Endothelial cell of umbilical vein (primary cell): ENCODE data around the gene ANAPC7. TPM values are rescaled to one million over a fixed set of nuclear protein-coding genes. Genes with fewer than 3 reads are reported as not detected.

Experiments
- BruUV-seq: library from RNA; stranded (reverse); fragments of 400-500 nt; replicated peaks from 2 replicates; lab custom pipeline; 2021; lab: Mats Ljungman, UMichigan
- CTCF ChIA-PET: fragments of 300-600, 350-600 bp; sonication (Branson Sonifier 250); formaldehyde crosslinking; loops from one replicate; lab custom pipeline; 2021; ENCODE audit warnings: antibody characterized with exemption, inconsistent platforms; lab: Charles Lee
- POLR2A ChIA-PET: fragments of 300-600, 350-600 bp; sonication (Branson Sonifier 250); formaldehyde crosslinking; loops from one replicate; lab custom pipeline; 2021; ENCODE audit warnings: antibody characterized with exemption, inconsistent platforms; lab: Charles Lee
- DNase-seq: peaks from one replicate; pipeline ENCODE4 v3.0.0-alpha.2; 2011; ENCODE audit warnings: low read depth, low spot score
- FAIRE-seq: peaks from 2 replicates; lab custom pipeline; 2011; peaks lifted over from hg19 to GRCh38; lab: Jason Lieb, UNC
- H2AFZ ChIP-seq: 2 replicates; pipeline ENCODE4 v1.6.0; 2012; ENCODE audit warnings: low read depth, low read length, control low read depth, inconsistent platforms
- H3K27ac ChIP-seq: 2 replicates; pipeline ENCODE4 v1.5.1; 2011; ENCODE audit warnings: low read depth, mild to moderate bottlenecking, control low read depth, low read length, moderate library complexity; ENCODE audit not compliant: insufficient read depth
- H3K27me3 ChIP-seq, 2 experiments: 2 replicates each; pipeline versions ENCODE4 v1.6.0 to v1.6.1; 2011; ENCODE audit warnings: low read length in 2 of 2, mixed read lengths in 1 of 2; ENCODE audit not compliant: control insufficient read depth in 2 of 2, insufficient read depth in 2 of 2
- H3K36me3 ChIP-seq, 2 experiments: 2 replicates in 1 of 2; 3 replicates in 1 of 2; pipeline ENCODE4 v1.5.1; 2011; ENCODE audit warnings: low read length in 2 of 2, mild to moderate bottlenecking in 1 of 2, moderate library complexity in 1 of 2; ENCODE audit not compliant: control insufficient read depth in 2 of 2, insufficient read depth in 2 of 2; ENCODE audit errors: extremely low read depth in 1 of 2
- H3K4me1 ChIP-seq: 3 replicates; pipeline ENCODE4 v1.5.1; 2011; ENCODE audit warnings: mild to moderate bottlenecking, low read length; ENCODE audit not compliant: control insufficient read depth, insufficient read depth; ENCODE audit errors: extremely low read depth
- H3K4me2 ChIP-seq: 2 replicates; pipeline ENCODE4 v1.6.1; 2011; ENCODE audit warnings: low read length, control low read depth, mixed read lengths; ENCODE audit not compliant: insufficient read depth
- H3K4me3 ChIP-seq, 3 experiments: fragments of 200-600 bp in 1 of 3; sonication (generic), shearing (Covaris generic) in 1 of 3; replicated peaks in 1 of 3; 2 replicates each; pipeline ENCODE4 v1.5.1; 2011 to 2016; ENCODE audit warnings: control low read depth in 3 of 3, low read length in 3 of 3, mild to moderate bottlenecking in 2 of 3, inconsistent platforms in 1 of 3, low read depth in 1 of 3, moderate library complexity in 1 of 3; ENCODE audit not compliant: insufficient read depth in 1 of 3
- H3K79me2 ChIP-seq: 2 replicates; pipeline ENCODE4 v1.6.0; 2012; ENCODE audit warnings: low read length, inconsistent platforms; ENCODE audit not compliant: control insufficient read depth, insufficient read depth
- H3K9ac ChIP-seq: replicated peaks from 2 replicates; pipeline ENCODE3; 2011; ENCODE audit warnings: low read length, control low read depth; ENCODE audit not compliant: insufficient read depth; ENCODE audit errors: extremely low read depth
- H3K9me1 ChIP-seq: replicated peaks from 3 replicates; pipeline ENCODE4 v1.6.0; 2011; ENCODE audit warnings: mild to moderate bottlenecking, low read length; ENCODE audit not compliant: control insufficient read depth, insufficient read depth; ENCODE audit errors: extremely low read depth
- H3K9me3 ChIP-seq: replicated peaks from 2 replicates; pipeline ENCODE4 v1.5.1; 2012; ENCODE audit warnings: low read length, inconsistent platforms; ENCODE audit not compliant: control insufficient read depth, insufficient read depth
- H4K20me1 ChIP-seq: replicated peaks from 2 replicates; pipeline ENCODE3; 2011; ENCODE audit warnings: mild to moderate bottlenecking, low read length; ENCODE audit not compliant: control insufficient read depth, insufficient read depth; ENCODE audit errors: extremely low read depth
- EZH2 ChIP-seq: IDR thresholded peaks from 2 replicates; pipeline ENCODE4 v1.6.1; 2012; ENCODE audit warnings: borderline replicate concordance, low read depth, mild to moderate bottlenecking, moderate library complexity, low read length, inconsistent platforms; ENCODE audit not compliant: severe bottlenecking
- FOS ChIP-seq: IDR thresholded peaks from 2 replicates; pipeline ENCODE4 v1.6.1; 2011; ENCODE audit warnings: mild to moderate bottlenecking, low read length, moderate library complexity, borderline replicate concordance; ENCODE audit not compliant: insufficient read depth
- GATA2 ChIP-seq: IDR thresholded peaks from 2 replicates; pipeline ENCODE4 v1.7.0; 2011; ENCODE audit warnings: low read depth, mild to moderate bottlenecking, moderate library complexity, mixed read lengths, low read length; ENCODE audit not compliant: insufficient read length, insufficient read depth
- JUN ChIP-seq: IDR thresholded peaks from 2 replicates; pipeline ENCODE4 v1.6.1; 2011; ENCODE audit warnings: borderline replicate concordance, low read depth; ENCODE audit not compliant: insufficient read length, insufficient read depth
- MYC ChIP-seq: IDR thresholded peaks from one replicate; pipeline ENCODE4 v1.6.1; 2011; ENCODE audit warnings: mild to moderate bottlenecking, low read depth, low read length
- POLR2A ChIP-seq: IDR thresholded peaks from 2 replicates; pipeline ENCODE4 v1.6.1; 2012; ENCODE audit warnings: low read depth, mild to moderate bottlenecking, control low read depth, low read length
- POLR2AphosphoS5 ChIP-seq: IDR thresholded peaks from 2 replicates; pipeline ENCODE4 v1.6.1; 2012; ENCODE audit warnings: low read depth, mild to moderate bottlenecking, control low read depth, low read length, moderate library complexity; ENCODE audit not compliant: insufficient read depth
- dilution Hi-C: fragments of 300-500 bp; cut with MboI; formaldehyde crosslinking; loops from one replicate; pipeline ENCODE4 v1.15.0; 2019; ENCODE audit warnings: low sequenced_read_pairs; ENCODE audit not compliant: extremely low pct_ligation_motif_present
- intact Hi-C: fragments of 100-400 bp; cut with micrococcal nuclease; formaldehyde crosslinking; loops from one replicate; pipeline ENCODE4 v1.10.0; 2022
- polyA plus RNA-seq, 4 experiments: library from polyadenylated mRNA; depleted of rRNA in 3 of 4; stranded (reverse) in 3 of 4; unstranded in 1 of 4; fragments of >200 nt; gene quantifications; 2 replicates each; pipeline versions ENCODE4 v1.2.1 to v1.2.3, GENCODE V29; 2011 to 2012; ENCODE audit warnings: missing spikeins in 1 of 4
- total RNA-seq: library from RNA; stranded (reverse); gene quantifications from 2 replicates; pipeline ENCODE4 v1.2.3, GENCODE V29; 2021
- TF ChIP-seq, protein P1 (sequence below), 2 donors: IDR thresholded peaks; 1 replicate in 1 of 2; 2 replicates in 1 of 2; pipeline ENCODE4 v1.5.1; 2011; ENCODE audit warnings: low read length in 2 of 2, mild to moderate bottlenecking in 2 of 2, moderate library complexity in 2 of 2, control low read depth in 1 of 2, inconsistent platforms in 1 of 2, low read depth in 1 of 2; ENCODE audit not compliant: insufficient read depth in 1 of 2; ENCODE audit errors: extremely low read depth in 1 of 2
- TF ChIP-seq, protein P2 (sequence below): IDR thresholded peaks from 2 replicates; pipeline ENCODE4 v1.6.1; 2011; ENCODE audit not compliant: insufficient read depth, insufficient read length

Gene ANAPC7
- total and polyA plus RNA-seq, 2 donors (not counting 3 experiments of a cell fraction or from before 2014, with no cell fraction given) = 54.2 to 89.0 TPM

DNA sequence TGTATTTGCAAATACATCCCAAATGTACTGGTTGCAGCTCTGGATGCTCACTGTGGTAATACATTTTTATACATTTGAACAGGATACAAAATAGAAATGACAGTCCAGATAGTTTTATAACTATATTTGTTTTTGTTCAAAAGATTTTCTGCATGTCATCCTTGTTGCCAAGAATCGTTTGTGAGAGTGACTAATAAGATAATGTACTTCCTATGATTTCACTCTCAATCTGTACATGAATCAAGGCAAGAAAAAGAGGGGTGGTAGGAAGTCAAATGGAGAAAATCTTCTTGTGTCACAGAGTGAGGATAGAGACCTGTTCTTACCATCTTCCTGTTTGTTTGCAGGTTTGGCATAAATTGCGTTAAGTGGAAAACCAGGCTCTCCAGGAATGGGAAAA is 32.7 kb upstream of the ANAPC7 start:
- Histone ChIP-seq H3K9me1 (no peaks in the 10 kb centered on the region), H3K9ac (no peak overlapping the region)

DNA sequence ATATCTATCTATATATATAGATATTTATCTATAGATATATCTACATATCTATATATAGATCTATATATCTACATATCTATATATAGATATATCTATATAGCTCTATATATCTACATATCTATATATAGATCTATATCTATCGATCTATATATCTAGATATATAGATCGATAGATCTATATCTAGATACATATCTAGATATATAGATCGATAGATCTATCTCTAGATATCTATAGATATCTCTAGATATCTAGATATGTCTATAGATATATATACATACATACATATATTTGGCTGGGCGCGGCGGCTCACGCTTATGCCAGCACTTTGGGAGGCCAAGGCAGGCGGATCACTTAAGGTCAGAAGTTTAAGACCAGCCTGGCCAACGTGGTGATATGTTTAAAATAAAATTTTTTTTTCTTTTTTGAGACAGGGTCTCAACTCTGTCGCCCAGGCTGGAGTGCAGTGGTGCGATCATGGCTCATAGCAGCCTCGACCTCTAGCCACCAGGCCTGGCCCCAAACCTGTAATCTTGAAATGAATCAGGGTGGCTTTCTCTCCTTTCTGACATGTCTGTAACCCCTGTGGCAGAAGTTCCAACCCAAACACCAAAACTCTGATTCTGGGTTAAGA is 28.6 kb upstream of the ANAPC7 start:
- Histone ChIP-seq H3K27me3 (no peaks in the 10 kb centered on the region), H3K79me2 (no peaks in the 10 kb centered on the region), H3K4me2 (no peak overlapping the region), H3K9me1 (no peaks in the 10 kb centered on the region), H3K4me1 (peaks cover 12% of the 10 kb centered on the region), H4K20me1 (no peaks in the 10 kb centered on the region), H3K9ac (no peak overlapping the region), H2AFZ (no peak overlapping the region), H3K27ac (no peak overlapping the region), H3K36me3 (peaks cover 3 to 4% of the 10 kb centered on the region in 2 experiments), H3K9me3 (no peaks in the 10 kb centered on the region), H3K4me3 (no peak overlapping the region)
- TF ChIP-seq, protein P1, sequence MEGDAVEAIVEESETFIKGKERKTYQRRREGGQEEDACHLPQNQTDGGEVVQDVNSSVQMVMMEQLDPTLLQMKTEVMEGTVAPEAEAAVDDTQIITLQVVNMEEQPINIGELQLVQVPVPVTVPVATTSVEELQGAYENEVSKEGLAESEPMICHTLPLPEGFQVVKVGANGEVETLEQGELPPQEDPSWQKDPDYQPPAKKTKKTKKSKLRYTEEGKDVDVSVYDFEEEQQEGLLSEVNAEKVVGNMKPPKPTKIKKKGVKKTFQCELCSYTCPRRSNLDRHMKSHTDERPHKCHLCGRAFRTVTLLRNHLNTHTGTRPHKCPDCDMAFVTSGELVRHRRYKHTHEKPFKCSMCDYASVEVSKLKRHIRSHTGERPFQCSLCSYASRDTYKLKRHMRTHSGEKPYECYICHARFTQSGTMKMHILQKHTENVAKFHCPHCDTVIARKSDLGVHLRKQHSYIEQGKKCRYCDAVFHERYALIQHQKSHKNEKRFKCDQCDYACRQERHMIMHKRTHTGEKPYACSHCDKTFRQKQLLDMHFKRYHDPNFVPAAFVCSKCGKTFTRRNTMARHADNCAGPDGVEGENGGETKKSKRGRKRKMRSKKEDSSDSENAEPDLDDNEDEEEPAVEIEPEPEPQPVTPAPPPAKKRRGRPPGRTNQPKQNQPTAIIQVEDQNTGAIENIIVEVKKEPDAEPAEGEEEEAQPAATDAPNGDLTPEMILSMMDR (IDR thresholded peaks at IDR 0.05; ENCODE audit: extremely low read depth in 1 of 2, insufficient read depth in 1 of 2, low read depth in 1 of 2, low read length in 2 of 2) = no peak
- TF ChIP-seq FOS = no peak
- TF ChIP-seq JUN = no peak
- TF ChIP-seq POLR2A = no peak
- TF ChIP-seq GATA2 = no peak
- TF ChIP-seq MYC = no peak
- no peak for TF ChIP-seq POLR2AphosphoS5
- TF ChIP-seq, protein P2, sequence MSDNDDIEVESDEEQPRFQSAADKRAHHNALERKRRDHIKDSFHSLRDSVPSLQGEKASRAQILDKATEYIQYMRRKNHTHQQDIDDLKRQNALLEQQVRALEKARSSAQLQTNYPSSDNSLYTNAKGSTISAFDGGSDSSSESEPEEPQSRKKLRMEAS = no peak
- TF ChIP-seq EZH2 = no peak
- no TSS peak for BruUV-seq
- no peak for DNase-seq
- intact Hi-C loops (loop anchor here (1.0 kb wide), 5 partner anchors 29 to 332 kb away; partner anchors contain the start of genes ANAPC7 and ATP2A2), dilution Hi-C loops (no loop called here)
- FAIRE-seq = no peak
- ChIA-PET CTCF (interaction anchor here (0.5 to 1.9 kb wide), 83 partner anchors 9 to 1196 kb away, joined by 3 to 78 read pairs (median 5); partner anchors contain the start of genes ANAPC7, ANKRD13A, ARPC3 and ATP2A2), POLR2A (interaction anchor here (0.7 to 1.3 kb wide), 3 partner anchors 17 to 266 kb away, joined by 3 to 7 read pairs (median 4); no protein-coding TSS in a partner anchor)

More for the DNA sequence above, 32.7 kb upstream of the ANAPC7 start:
- Histone ChIP-seq H3K27me3 (no peaks in the 10 kb centered on the region), H2AFZ (no peak overlapping the region), H3K4me1 (peaks cover 14% of the 10 kb centered on the region), H3K27ac (peak overlapping the region; percentile 53), H3K36me3 (peaks cover 7 to 16% of the 10 kb centered on the region in 2 experiments), H3K9me3 (no peaks in the 10 kb centered on the region), H3K4me2 (peak overlapping the region; percentile 8), H3K4me3 (no peak overlapping the region), H4K20me1 (no peaks in the 10 kb centered on the region), H3K79me2 (peaks cover 2% of the 10 kb centered on the region)
- DNase-seq = peak; percentile 30
- intact Hi-C loops (no loop called here), dilution Hi-C loops (no loop called here)
- ChIA-PET POLR2A (no interaction called here), CTCF (no interaction called here)
- TF ChIP-seq, protein P2 = no peak
- TF ChIP-seq JUN = peak; percentile 7
- TF ChIP-seq POLR2AphosphoS5 = no peak
- TF ChIP-seq POLR2A = no peak
- no peak for TF ChIP-seq EZH2
- peak; percentile 18 for TF ChIP-seq GATA2
- peak; percentile 54 for TF ChIP-seq FOS
- no TSS peak for BruUV-seq
- peak; percentile 83 for FAIRE-seq
